KMS-11 (cell line): ENCODE measurements around the gene CHST8.

Experiments
- H2AFZ ChIP-seq: fragments of 200-600 bp; sonication (generic); 2 replicates; pipeline ENCODE4 v1.6.1; 2016; ENCODE audit warnings: antibody characterized with exemption, mixed run types, low read depth
- H3K27ac ChIP-seq: fragments of 200-600 bp; sonication (generic); 2 replicates; pipeline ENCODE4 v1.6.1; 2016; ENCODE audit warnings: mild to moderate bottlenecking, mixed run types
- H3K27me3 ChIP-seq: fragments of 200-600 bp; sonication (generic); 2 replicates; pipeline ENCODE4 v1.6.1; 2017; ENCODE audit warnings: mild to moderate bottlenecking, low read depth, mixed run types, moderate library complexity; ENCODE audit not compliant: insufficient read depth
- H3K36me3 ChIP-seq: fragments of 200-600 bp; sonication (generic); 2 replicates; pipeline ENCODE4 v1.6.1; 2017; ENCODE audit warnings: mild to moderate bottlenecking, mixed run types; ENCODE audit not compliant: insufficient read depth
- H3K4me1 ChIP-seq: fragments of 200-600 bp; sonication (generic); 2 replicates; pipeline ENCODE4 v1.6.1; 2016; ENCODE audit warnings: mild to moderate bottlenecking, low read depth, mixed run types; ENCODE audit not compliant: poor library complexity, severe bottlenecking
- H3K4me2 ChIP-seq: fragments of 200-600 bp; sonication (generic); 2 replicates; pipeline ENCODE4 v1.7.0; 2016; ENCODE audit warnings: mild to moderate bottlenecking, mixed run types
- H3K4me3 ChIP-seq: fragments of 200-600 bp; sonication (generic); IDR thresholded peaks from 2 replicates; pipeline ENCODE4 v1.6.1; 2017; ENCODE audit warnings: low read depth, low read length, mixed read lengths; ENCODE audit not compliant: insufficient read depth
- H3K79me2 ChIP-seq: fragments of 200-600 bp; sonication (generic); 2 replicates; pipeline ENCODE4 v1.6.1; 2016; ENCODE audit warnings: low read depth, mixed run types; ENCODE audit not compliant: insufficient read depth
- H3K9ac ChIP-seq: fragments of 200-600 bp; sonication (generic); 2 replicates; pipeline ENCODE4 v1.6.1; 2016; ENCODE audit warnings: mild to moderate bottlenecking, mixed run types
- H4K20me1 ChIP-seq: fragments of 200-600 bp; sonication (generic); 2 replicates; pipeline ENCODE4 v1.6.1; 2016; ENCODE audit warnings: mild to moderate bottlenecking, mixed run types; ENCODE audit not compliant: insufficient read depth
- TF ChIP-seq, protein P1 (sequence below): fragments of 200-600 bp; sonication (generic); conservative IDR thresholded peaks from 2 replicates; pipeline ENCODE4 v1.6.1; 2017; ENCODE audit warnings: low read depth, mild to moderate bottlenecking, antibody characterized with exemption, low read length, moderate library complexity, mixed read lengths

Gene CHST8

DNA sequence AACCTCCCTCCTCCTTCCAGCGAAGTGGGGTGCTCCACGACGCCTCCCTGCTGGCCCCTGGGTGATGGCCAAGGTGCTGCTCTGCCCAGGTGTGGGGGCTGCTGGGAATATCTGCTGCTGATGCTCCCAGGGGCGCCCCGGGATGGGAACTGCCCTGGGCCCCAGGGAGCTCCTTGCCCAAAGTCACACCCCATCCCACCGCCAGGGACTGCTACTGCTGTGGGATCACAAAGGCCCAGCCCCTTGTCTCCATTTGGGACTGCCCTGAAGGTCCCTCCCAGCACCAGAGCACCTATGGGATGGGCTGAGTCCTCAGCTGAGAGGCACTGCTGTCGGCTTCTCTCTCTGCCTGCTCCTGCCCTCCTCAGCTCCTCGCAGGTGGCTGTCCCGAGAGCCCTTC is 19.0 kb downstream of the CHST8 start:
- H2AFZ ChIP-seq = no peak overlapping the region
- TF ChIP-seq, protein P1, sequence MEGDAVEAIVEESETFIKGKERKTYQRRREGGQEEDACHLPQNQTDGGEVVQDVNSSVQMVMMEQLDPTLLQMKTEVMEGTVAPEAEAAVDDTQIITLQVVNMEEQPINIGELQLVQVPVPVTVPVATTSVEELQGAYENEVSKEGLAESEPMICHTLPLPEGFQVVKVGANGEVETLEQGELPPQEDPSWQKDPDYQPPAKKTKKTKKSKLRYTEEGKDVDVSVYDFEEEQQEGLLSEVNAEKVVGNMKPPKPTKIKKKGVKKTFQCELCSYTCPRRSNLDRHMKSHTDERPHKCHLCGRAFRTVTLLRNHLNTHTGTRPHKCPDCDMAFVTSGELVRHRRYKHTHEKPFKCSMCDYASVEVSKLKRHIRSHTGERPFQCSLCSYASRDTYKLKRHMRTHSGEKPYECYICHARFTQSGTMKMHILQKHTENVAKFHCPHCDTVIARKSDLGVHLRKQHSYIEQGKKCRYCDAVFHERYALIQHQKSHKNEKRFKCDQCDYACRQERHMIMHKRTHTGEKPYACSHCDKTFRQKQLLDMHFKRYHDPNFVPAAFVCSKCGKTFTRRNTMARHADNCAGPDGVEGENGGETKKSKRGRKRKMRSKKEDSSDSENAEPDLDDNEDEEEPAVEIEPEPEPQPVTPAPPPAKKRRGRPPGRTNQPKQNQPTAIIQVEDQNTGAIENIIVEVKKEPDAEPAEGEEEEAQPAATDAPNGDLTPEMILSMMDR = no peak
- H3K27me3 ChIP-seq = no peaks in the 10 kb centered on the region; the same call in 1 of the 2 replicates
- no peaks in the 10 kb centered on the region for H4K20me1 ChIP-seq
- no peak overlapping the region for H3K27ac ChIP-seq
- H3K79me2 ChIP-seq = no peaks in the 10 kb centered on the region
- H3K36me3 ChIP-seq = no peaks in the 10 kb centered on the region
- no peaks in the 10 kb centered on the region for H3K4me1 ChIP-seq
- H3K4me2 ChIP-seq = no peak overlapping the region
- H3K4me3 ChIP-seq = no peak overlapping the region
- no peak overlapping the region for H3K9ac ChIP-seq

- Histone ChIP-seq H3K9ac (no peak overlapping the region), H3K79me2 (no peaks in the 10 kb centered on the region), H3K4me1 (peaks cover 5% of the 10 kb centered on the region), H3K27me3 (no peaks in the 10 kb centered on the region; the same call in 1 of the 2 replicates), H3K4me3 (no peak overlapping the region), H2AFZ (no peak overlapping the region), H3K36me3 (no peaks in the 10 kb centered on the region), H4K20me1 (no peaks in the 10 kb centered on the region), H3K4me2 (no peak overlapping the region), H3K27ac (no peak overlapping the region)
- TF ChIP-seq, protein P1 = no peak
These were observed 19.5 kb downstream of the CHST8 start for GRCh38 chr19:33641261-33641660.

DNA sequence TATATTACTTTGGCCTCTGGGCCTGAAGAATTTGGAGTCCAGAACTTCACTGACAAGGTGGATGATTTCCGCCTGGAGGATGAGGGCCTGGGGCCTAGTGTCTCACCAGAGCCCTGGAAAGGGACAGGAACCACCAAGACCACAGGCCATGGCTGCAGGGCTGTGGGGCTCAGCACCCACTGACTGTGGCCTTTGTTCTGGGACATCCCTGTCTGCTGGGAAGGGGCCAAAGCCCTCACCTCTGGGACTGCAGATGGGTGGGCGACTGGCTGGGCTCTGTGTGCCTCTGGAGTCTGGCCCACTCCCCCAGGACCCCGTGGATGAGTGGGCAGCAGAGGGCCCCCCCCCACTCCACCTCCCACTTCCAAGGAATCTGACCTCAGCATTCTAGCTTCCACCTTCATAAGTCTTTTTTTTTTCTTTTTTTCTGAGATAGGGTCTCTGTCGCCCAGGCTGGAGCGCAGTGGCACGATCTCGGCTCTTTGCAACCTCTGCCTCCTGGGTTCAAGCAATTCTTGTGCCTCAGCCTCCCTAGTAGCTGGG is 20.3 kb downstream of the CHST8 start:
- Histone ChIP-seq H3K36me3 (no peaks in the 10 kb centered on the region), H3K9ac (no peak overlapping the region), H4K20me1 (no peaks in the 10 kb centered on the region), H3K4me2 (no peak overlapping the region), H3K4me1 (peaks cover 12% of the 10 kb centered on the region), H2AFZ (no peak overlapping the region), H3K79me2 (no peaks in the 10 kb centered on the region), H3K27ac (no peak overlapping the region), H3K4me3 (no peak overlapping the region), H3K27me3 (no peaks in the 10 kb centered on the region; the same call in 1 of the 2 replicates)
- TF ChIP-seq, protein P1 = no peak

GRCh38 chr19:33644284-33644836 is 22.6 kb downstream of the CHST8 start:
- H3K27me3 ChIP-seq = no peaks in the 10 kb centered on the region; the same call in 1 of the 2 replicates
- H3K4me1 ChIP-seq = peaks cover 26% of the 10 kb centered on the region
- no peak overlapping the region for H2AFZ ChIP-seq
- no peak overlapping the region for H3K9ac ChIP-seq
- H4K20me1 ChIP-seq = no peaks in the 10 kb centered on the region
- no peak overlapping the region for H3K4me2 ChIP-seq
- no peak overlapping the region for H3K4me3 ChIP-seq
- H3K79me2 ChIP-seq = no peaks in the 10 kb centered on the region
- TF ChIP-seq, protein P1 = no peak
- no peak overlapping the region for H3K27ac ChIP-seq
- H3K36me3 ChIP-seq = no peaks in the 10 kb centered on the region
